ENCODE results near the gene NRSN2.
"Not testable (repeated sequence)": the region's sequence is repeated elsewhere in the genome, so short reads cannot be mapped to it uniquely, and the experiment has no call there.

The NRSN2 gene

DNA sequence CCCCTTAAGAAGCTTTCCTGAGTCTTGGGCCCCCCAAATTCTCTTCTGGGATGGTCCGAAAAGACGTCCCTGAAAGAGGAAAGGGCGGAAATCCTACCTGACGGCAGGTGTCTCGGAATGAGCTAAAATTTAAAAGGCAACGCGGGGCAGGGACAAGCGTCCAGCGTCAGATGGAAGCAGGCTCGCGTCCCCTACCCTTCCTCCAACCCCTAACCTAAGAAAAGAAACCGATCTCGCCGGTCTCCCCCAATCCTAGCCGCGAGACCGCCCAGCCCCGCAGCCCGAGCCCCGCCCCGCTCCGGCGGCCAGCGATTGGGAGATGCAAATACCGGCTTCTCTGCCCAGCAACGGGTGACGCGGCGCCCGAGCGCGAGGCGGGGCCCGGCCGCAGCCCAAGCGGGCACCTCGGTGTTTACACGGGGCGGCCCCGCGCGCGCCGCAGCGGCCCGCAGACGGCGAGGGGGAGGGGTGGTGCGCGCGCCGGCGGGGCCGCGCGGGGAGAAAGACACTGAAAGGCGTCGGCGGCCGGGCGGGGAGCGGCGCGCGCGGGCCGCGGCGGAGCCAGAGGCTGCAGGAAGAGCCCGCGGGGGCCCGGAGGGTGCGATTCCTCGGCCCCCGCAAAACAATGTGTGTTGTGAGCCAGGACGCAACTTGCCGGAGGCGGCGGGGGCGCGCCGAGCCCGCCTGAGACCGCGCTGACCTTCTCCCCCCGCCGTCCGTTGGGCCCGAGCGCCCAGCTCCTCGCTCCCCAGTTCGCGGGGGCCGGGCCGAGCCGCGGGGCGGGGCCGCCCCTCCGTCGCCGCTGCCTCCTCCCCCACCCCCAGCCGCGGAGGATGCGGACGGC lies 21.6 kb upstream of the NRSN2 start, which contains the start of gene SOX12:
TSS of gene SOX12 (plus strand) at position 508 of the 844 bp plus-strand sequence. CDS start 373 bp downstream, outside the sequence.
- peak; percentile 99 for DNase-seq

DNA sequence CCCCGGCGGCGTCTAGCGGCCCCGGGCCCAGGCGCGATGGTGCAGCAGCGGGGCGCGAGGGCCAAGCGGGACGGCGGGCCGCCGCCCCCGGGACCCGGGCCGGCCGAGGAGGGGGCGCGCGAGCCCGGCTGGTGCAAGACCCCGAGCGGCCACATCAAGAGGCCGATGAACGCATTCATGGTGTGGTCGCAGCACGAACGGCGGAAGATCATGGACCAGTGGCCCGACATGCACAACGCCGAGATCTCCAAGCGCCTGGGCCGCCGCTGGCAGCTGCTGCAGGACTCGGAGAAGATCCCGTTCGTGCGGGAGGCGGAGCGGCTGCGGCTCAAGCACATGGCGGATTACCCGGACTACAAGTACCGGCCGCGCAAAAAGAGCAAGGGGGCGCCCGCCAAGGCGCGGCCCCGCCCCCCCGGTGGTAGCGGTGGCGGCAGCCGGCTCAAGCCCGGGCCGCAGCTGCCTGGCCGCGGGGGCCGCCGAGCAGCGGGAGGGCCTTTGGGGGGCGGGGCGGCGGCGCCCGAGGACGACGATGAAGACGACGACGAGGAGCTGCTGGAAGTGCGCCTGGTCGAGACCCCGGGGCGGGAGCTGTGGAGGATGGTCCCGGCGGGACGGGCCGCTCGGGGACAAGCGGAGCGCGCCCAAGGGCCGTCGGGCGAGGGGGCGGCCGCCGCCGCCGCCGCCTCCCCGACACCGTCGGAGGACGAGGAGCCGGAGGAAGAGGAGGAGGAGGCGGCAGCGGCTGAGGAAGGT lies 20.8 kb upstream of the NRSN2 start:
- DNase-seq, result peak; percentile 60

DNA sequence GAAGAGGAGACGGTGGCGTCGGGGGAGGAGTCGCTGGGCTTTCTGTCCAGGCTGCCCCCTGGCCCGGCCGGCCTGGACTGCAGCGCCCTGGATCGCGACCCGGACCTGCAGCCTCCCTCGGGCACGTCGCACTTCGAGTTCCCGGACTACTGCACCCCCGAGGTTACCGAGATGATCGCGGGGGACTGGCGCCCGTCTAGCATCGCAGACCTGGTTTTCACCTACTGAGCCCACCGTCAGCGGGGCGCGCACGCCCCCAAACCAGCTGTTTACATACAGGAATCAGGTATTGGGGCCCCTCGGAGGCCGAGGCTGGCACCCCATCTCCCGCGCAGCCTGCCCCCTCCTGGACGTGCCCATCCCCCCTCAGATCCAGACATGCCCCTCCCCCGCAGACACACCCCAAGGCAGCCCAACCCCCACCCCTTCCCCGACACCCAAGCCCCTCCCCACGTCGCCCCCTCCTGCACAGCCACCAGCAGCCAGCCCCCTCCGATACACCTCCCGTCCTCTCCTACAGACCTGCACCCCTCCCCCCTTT lies 20.2 kb upstream of the NRSN2 start:
- DNase-seq, result no peak

DNA sequence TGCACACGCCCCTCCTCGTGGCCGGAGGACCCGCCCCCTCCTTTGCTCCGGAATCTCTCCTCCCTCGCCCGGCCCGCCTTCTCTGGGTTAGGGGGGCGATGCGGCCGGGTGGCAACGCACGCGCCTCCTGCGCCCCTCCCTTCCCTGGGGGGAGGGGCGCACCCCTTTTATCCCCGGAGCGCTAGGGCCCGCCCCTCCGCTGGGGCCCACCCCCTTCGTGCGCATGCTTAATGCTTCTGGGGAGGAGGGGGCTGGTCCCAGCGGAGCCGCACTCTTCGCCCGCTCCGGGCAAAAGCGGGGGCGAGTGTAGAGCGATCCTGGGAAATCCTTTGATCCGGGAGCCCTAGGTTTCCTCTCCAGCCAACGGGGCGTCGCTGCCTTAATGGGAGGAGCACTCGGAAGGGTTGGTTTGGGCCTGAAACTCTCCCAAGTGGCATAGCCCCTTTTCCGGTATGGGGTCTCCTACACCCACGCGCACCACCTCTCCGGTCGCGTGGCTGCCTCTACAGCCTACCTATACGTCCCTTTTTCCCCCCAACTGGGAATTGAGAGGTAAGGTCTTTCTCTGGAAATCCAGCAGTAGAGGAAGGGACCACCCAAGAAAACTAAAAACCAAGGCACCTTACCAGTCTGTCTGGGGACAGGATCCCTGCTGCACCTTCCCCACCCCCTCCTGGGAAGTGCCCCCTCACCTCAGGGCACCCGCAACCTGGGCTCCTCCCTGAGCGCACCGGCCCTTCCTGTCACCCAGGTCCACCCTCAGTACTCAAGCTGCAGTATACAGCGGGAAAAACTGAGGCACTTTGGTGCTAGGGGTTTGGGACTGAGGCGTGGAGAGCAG lies 19.5 kb upstream of the NRSN2 start:
- DNase-seq, result peak; percentile 80

DNA sequence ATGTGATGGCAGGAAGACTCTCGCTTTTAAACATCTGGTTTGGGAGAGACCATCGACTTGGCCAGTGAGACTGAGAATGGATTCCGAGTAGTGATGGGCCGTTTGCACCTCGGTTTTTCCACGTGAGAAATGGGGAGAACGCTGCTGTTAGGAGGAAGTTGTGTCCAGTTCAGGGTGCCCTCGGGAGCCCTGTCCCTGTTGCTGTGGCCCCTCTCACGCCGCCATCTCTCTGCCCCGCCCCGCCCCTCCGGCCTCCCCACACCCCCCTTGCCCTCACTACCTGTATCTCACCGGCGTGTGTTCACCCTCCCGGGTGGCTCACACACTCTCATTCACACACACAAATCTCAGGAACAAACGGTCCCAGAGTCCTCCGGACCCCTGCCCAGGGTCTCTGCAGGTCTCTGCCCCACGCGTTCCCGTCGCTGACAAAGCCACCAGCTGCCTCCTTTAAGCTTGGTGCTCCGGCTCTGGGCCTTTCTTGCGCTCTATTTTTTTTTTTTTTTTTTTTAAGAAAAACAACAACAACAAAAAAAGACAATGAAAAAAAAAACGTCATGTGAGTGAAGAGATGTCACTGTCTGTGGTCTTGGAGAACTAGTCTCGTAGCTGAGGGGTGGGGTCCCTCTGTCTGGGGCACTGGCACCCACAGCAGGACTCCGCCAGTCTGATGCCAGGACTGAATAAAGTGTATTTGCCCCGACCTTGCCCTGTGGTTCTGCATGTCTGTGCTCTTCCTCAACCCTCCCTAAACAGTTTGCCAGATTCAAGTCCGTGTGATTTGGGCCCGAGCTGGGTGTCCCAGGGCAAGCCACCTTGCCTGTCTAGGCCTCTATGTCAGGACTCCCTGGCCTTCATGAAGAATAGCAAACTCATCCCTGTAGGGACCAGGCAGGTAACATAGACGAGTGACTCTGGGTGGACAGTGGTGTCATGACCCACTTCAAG lies 18.6 kb upstream of the NRSN2 start:
- no peak for DNase-seq

DNA sequence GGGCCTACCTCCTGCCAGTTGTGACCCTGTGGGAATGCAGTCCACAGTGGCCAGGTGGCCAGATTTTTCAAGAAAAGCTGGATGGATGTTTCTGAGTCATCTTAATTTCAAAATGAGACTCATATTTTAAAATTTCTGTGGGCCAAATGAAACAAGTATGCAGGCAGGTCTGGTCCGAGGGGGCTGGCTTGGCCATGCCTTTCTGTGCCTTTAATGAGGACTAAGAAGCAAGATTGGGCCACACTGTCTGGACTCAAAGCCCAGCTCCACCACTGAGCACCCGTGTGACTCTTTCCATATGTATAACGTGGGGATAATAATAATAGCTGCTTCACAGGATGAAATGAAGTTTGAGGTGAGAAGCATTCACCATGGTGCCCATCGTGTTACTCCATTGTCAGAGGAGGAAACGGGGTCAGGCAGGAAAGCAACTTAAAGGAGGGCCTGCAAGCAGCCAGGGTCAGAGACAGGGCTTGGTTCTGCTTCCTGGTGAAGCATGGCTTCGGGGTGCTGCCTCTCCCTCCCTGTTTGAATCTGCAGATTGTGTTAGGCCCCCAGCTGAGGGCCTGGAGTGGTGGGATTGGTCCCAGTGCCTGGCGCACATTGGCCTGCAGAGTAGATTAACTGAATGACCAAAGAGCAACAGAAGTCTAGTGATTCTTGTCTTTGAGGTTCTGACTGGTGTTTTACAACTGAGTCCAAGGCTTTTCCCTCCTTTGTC lies 17.8 kb upstream of the NRSN2 start:
- DNase-seq, result no peak

DNA sequence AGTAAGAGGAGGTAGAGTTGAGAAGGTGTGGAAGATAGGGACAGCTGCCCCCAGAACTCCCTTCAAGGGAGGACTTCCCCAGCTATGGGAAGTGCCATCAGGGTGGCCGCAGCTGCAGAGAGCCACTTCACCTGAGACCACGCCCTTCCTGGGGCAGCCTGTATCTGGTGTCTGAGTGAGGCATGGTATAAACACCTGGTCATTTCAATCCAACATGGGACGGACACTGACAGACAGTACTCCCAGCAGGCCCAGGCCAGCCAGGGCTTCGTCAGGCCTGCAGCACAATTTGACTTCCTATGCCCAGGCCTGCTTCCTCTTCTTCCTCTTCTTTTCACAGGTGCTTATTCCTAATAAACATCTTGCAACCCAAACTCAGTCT lies 17.1 kb upstream of the NRSN2 start:
- DNase-seq, result no peak

DNA sequence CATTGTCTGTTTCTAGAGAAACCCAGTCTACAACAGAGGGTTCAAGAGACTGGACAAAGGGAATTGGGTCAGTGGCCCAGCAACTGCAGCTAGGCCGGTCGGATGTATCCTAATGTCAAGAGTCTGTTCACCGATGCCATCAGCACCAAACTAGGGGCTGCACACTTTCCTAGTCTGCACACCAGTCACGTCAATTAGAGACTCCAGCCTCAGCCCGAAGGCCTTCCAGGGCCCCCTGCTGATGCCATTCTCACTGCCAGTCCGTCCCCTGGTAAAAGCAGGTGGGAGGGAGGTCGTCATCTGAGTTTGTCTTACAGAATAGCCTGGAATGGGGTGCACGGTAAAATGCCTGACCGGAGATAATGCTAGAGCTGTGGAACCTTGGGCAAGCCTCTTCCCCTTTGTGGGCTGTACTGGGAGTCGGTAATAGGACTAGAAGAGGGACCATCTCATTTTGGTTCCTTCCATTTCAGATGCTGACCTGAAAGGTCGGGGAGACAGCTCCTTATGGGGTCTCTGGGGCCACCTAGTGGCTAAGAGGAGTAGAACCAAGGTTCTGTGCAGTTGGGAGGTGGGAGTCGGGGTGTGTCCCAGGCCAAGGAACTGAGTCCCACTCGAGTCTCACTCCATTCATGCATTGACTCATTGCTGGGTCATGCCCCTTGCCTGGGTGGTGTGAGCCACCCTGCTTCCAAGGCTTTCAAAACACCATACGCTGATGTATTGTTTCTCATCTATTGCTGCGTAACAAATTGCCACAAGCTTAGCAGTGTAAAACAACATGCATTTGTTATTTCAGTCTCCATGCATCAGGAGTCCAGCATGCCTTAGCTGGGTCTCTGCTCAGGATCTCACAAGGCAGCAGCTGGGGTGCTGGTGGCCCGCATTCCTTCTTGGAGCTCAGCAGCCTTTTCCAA lies 16.4 kb upstream of the NRSN2 start:
- peak; percentile 71 for DNase-seq

DNA sequence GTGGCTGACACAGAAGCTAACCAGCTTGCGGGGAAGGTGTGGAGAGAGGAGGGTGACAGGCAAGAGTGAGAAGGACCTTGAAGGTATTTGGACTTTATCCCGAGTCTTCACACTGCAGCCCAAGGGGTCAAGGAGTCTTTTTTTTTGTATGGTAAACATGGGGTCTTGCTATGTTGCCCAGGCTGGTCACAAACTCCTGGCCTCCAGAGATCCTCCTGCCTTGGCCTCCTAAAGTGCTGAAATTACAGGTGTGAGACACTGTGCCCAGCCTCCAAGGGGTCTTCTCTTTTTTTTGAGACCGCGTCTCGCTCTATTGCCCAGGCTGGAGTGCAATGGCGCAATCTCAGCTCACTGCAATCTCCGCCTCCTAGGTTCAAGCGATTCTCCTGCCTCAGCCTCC lies 12.3 kb upstream of the NRSN2 start:
- no peak for DNase-seq

DNA sequence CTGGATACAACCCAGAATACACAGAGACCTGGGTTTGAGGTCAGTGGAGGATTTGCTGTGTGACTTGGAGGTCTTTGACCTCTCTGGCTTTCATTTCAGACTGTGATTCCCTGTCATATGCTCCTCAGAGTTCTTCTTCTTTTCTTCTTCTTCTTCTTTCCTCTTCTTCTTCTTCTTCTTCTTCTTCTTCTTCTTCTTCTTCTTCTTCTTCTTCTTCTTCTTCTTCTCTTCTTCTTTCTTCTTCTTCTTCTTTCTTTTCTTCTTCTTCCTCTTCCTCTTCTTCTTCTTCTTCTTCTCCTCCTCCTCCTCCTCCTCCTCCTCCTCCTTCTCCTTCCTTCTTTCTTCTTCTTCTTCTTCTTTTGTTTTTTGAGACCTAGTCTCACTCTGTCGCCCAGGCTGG lies 10.9 kb upstream of the NRSN2 start:
- not testable (repeated sequence) for DNase-seq

DNA sequence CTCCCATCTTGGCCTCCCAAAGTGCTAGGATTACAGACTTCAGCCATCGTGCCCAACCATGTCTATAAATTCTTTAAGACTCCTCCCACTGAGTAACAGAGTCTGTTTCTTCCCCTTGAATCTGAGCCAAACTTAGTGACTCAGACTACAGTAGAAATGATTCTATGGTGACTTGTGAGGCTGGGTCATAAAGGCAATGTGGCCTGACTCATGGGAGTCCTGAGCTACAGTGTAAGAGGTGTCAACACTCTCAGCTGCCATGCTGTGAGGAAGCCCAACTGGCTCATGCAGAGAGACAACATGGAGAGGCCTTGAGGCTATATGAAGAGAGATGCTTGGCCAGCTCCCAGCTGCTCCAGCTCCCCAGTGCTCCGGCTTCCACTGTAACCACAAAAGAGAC lies 5.2 kb upstream of the NRSN2 start:
- DNase-seq, result peak; percentile 63

DNA sequence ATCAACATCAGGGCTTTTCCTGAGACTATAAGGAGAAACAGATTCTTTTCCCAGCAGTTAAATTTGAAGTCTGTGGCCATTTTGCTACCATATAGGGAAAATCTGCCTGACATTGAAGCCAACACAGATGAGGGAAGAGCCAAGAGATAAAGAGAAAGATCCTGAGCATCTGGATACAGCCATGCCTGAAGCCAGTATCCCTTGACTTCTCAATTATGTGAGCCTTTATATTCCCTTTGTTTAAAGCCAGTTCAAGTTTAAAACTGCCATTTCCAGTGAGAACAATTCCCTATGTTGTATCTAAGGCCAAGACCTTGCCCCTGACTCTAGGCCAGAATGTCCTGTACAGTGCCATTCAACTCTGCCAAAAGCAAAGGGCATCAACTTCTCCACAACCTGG lies 3.8 kb upstream of the NRSN2 start:
- no peak for DNase-seq

DNA sequence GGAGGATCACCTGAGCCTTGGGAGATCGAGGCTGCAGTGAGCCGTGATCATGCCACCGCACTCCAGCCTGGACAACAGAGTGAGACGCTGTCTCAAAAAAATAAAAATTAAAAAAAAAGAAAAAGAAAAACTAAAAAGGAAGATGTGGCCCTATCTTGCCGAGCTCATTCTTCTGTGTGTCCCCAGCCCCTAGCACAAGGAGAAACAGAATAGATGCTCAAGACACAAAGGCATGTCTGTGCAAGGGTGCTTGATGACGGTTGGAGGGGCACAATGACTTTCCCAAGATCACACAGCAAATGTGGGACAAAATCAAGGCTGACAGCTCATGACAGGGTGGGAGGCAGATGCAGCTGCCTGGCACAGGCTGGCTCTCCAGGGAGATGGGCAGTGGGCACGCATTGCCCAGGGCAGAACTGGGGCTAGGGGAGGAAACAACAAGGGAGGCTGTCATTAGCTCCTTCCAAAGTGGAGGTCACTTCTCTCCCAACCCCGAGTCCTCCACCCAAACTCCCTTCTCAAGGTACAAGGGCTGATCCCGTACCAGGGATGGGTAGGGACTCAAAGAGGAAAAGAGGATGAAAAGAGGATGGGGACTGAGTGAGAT lies 775 bp upstream of the NRSN2 start:
- no peak for DNase-seq

DNA sequence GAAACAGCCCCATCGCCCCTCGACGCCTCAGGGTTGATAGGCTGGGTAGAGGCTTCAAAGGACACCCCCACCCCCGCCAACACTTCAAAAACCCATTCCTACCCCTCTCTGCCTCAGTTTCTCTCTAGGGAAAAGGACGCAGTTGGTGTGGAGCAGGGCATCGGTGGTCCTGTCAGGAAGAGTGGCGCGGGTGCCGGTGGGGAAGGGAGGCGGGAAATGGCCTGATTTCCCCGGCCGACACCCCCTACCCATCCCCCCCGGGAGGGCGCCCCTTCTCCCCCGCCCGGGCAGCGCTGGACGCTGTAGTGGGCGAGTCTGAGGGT lies 367 bp downstream of the NRSN2 start:
- no peak for DNase-seq

DNA sequence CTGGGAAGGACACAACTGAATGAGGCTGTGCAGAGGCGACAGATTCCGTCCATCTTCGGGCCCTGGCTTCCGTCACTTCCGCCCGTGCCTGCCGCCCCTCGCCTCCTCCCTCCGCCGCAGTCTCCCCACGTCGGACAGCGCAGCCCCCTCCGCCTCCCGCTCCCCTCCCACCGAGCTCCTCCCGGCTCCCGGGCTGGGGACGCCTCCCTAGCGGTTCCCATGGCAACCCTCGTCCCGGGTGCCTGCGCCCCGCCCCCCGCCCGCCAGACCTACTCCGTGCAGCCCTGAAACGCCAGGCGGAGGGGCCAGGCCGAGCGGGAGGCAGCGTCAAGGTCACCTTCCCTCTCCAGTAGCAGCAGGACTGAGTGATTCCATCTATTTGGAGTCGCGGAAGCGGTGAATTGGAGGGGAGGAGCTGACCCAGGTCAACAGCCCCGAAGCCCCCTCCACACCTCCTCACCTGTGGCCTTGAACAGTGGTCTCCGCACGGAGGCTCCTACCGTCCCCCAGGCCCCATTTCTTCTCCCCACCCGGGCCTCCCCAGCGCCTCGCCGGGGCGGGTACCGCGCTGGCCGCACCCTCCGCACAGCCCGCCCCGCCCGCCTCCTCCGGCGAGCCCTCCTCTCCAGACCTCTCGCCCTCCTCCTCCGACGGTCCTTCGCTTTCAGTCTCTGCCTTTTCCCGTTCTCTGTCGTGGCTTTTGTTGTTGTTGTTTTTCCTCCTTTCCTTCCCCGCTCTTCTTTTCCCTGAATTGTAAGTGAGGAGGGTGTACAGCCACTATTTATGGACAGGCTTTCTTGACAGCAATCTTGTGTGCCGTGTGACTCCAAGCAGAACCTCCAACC lies 951 bp downstream of the NRSN2 start:
- DNase-seq, result peak; percentile 86

DNA sequence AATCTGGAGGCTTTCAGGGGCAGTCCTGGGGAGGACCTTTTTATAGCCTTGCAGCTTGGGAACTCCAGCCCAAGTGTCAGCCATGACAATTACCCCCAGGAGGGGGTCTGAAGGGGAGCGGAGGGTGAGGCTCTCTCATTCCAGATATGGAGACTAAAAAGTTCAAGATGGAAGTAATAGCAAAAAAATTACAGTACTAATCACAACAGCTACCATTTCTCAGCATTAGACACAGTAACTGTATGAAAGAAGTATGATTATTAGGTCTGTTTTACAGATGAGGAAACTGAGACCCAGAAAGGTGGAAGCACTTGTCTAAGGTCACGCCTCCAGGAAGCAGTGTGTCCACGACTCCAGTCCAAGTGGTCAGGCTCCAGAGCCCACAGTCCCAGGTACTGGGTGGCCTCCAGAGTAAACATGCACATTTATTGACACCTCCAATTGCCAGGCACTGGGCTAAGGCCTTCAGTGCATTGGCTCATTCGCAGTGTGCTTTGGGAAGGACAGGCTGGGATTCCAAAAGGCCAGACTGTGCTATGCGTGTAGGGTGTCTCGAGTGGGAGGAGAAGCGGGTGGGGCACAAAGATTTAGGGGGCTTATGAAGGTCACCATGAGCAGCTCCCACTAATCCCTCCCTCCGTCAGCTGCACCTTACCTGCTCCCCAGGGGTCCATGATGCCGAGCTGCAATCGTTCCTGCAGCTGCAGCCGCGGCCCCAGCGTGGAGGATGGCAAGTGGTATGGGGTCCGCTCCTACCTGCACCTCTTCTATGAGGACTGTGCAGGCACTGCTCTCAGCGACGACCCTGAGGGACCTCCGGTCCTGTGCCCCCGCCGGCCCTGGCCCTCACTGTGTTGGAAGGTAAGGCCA lies 2.3 kb downstream of the NRSN2 start:
- no peak for DNase-seq

DNA sequence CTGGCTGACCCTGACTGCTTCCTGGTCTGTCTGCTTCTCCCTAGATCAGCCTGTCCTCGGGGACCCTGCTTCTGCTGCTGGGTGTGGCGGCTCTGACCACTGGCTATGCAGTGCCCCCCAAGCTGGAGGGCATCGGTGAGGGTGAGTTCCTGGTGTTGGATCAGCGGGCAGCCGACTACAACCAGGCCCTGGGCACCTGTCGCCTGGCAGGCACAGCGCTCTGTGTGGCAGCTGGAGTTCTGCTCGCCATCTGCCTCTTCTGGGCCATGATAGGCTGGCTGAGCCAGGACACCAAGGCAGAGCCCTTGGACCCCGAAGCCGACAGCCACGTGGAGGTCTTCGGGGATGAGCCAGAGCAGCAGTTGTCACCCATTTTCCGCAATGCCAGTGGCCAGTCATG lies 6.3 kb downstream of the NRSN2 start:
- no peak for DNase-seq
